Mesothelial cell of epicardium (in vitro differentiated cells): ENCODE data around the gene ZNF467. TPM values are rescaled to one million over a fixed set of nuclear protein-coding genes. Genes with fewer than 3 reads are reported as not detected.

Experiments used
- DNase-seq, 2 experiments: peaks; one replicate each; pipeline ENCODE4 v3.0.0; 2021; ENCODE audit warnings: low spot score in 2 of 2; ENCODE audit not compliant: unreplicated experiment in 2 of 2
- H3K27ac Mint-ChIP-seq: 2 replicates; pipeline ENCODE4 v1.8.0; 2021; ENCODE audit warnings: mixed read lengths
- H3K27me3 Mint-ChIP-seq: 2 replicates; pipeline ENCODE4 v1.8.0; 2021; ENCODE audit warnings: low read depth, mixed read lengths
- H3K36me3 Mint-ChIP-seq: 2 replicates; pipeline ENCODE4 v1.8.0; 2021; ENCODE audit warnings: mixed read lengths
- H3K4me1 Mint-ChIP-seq: 2 replicates; pipeline ENCODE4 v1.8.0; 2021; ENCODE audit warnings: mixed read lengths
- H3K4me3 Mint-ChIP-seq: 2 replicates; pipeline ENCODE4 v1.8.0; 2021; ENCODE audit warnings: mild to moderate bottlenecking, moderate library complexity, mixed read lengths
- H3K9me3 Mint-ChIP-seq: 2 replicates; pipeline ENCODE4 v1.8.0; 2021; ENCODE audit warnings: mixed read lengths
- CTCF ChIP-seq: fragments of 200-600 bp; sonication (generic); IDR thresholded peaks from one replicate; pipeline ENCODE4 v1.5.0; 2021; ENCODE audit warnings: antibody characterized with exemption; ENCODE audit not compliant: unreplicated experiment
- total RNA-seq: library from RNA; stranded (reverse); gene quantifications from 3 replicates; pipeline ENCODE4 v1.2.1, GENCODE V29; 2021

ZNF467 gene
- total RNA-seq, 1 donor from 2014 or later = 38.9 TPM

DNA sequence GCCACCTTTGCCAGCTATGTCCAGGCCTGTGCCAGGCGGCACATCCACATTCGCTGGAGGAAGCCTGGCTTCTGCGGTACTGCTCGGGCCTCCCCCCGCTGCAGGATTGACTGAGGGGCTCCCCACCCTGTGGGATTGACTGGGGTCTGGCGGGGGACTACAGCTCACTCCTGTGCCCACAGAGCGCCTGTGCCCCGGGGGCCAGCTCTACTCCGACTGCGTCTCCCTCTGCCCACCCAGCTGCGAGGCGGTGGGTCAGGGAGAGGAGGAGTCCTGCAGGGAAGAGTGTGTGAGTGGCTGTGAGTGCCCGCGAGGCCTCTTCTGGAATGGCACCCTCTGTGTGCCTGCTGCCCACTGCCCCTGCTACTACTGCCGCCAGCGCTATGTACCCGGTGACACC is 6.7 kb upstream of the ZNF467 start:
- Mint-ChIP-seq H3K27me3 (no peaks in the 10 kb centered on the region), H3K36me3 (no peaks in the 10 kb centered on the region), H3K9me3 (no peaks in the 10 kb centered on the region), H3K4me3 (no peak overlapping the region), H3K4me1 (peaks cover 44% of the 10 kb centered on the region), H3K27ac (no peak overlapping the region)
- DNase-seq = no peak
- TF ChIP-seq CTCF = no peak

DNA sequence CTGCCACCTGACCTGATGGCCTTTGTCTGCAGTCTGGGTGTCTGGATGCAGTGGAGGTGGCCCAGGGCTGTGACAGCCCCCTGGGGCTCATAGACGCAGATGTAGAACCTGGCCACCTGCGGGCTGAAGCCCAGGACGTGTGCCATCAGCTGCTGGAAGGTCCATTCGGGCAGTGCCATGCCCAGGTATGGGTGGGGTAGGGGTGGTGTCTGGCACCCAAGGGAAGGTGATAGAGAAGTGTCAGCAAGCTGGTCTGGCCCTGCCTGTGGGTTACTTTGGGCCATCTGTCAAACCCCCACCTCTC is 6.1 kb upstream of the ZNF467 start:
- Mint-ChIP-seq H3K4me3 (no peak overlapping the region), H3K9me3 (no peaks in the 10 kb centered on the region), H3K36me3 (no peaks in the 10 kb centered on the region), H3K4me1 (peaks cover 48% of the 10 kb centered on the region), H3K27me3 (no peaks in the 10 kb centered on the region), H3K27ac (no peak overlapping the region)
- DNase-seq = no peak
- TF ChIP-seq CTCF = no peak

DNA sequence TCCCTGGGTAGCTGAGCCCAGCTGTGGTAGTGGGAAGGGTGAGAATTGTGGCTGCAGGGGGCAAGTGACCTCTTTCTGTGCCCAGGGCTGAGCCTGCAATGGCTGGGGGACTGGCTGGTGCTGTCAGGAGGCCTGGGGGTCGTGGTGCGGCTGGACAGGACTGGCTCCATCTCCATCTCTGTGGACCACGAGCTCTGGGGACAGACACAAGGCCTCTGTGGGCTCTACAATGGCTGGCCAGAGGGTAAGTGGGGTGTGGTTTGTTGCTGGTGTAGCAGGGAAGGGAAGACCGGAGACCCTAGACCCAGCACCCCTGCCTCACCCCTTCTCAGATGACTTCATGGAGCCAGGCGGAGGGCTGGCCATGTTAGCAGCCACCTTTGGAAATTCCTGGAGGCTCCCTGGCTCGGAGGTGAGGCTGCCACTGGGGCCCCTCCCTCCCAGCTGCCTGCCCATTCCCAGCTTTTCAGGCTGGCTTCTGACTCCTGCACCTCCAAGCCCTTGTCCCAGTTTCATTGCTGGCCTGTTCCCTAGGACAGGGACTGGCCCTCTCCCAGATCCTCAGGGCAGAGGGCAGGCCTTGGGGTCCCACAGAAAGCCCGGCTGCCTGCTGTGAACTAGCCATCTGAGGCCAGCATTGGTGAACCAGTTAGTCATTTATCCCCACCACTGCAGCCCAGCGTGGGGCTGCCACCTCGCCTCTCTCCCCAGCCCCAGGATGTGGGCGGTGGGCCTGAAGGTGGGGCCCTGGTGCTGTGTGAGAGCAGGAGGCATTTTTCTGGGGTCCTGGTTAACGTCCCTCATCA is 5.5 kb upstream of the ZNF467 start:
- Mint-ChIP-seq H3K27me3 (no peaks in the 10 kb centered on the region), H3K36me3 (no peaks in the 10 kb centered on the region), H3K27ac (no peak overlapping the region), H3K9me3 (no peaks in the 10 kb centered on the region), H3K4me3 (no peak overlapping the region), H3K4me1 (peaks cover 51% of the 10 kb centered on the region)
- TF ChIP-seq CTCF = no peak
- DNase-seq = no peak

DNA sequence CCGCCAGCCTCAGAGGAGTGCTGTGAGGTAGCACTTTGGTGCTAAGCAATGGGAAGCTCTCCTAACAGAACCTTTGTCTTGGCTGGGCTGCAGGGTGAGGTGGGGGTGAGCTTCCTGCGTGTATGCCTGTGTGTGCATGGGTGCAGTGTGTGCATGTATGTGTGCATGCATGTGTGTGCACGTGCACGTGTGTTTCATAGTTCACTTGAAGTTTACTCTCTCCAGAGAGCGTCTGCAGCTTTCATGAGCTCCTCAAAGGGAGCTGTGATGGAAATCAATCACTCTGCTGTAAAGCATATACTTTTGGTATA is 4.9 kb upstream of the ZNF467 start:
- Mint-ChIP-seq H3K27me3 (no peaks in the 10 kb centered on the region), H3K9me3 (no peaks in the 10 kb centered on the region), H3K27ac (no peak overlapping the region), H3K4me1 (peaks cover 45% of the 10 kb centered on the region), H3K36me3 (no peaks in the 10 kb centered on the region), H3K4me3 (no peak overlapping the region)
- no peak for DNase-seq
- TF ChIP-seq CTCF = no peak

DNA sequence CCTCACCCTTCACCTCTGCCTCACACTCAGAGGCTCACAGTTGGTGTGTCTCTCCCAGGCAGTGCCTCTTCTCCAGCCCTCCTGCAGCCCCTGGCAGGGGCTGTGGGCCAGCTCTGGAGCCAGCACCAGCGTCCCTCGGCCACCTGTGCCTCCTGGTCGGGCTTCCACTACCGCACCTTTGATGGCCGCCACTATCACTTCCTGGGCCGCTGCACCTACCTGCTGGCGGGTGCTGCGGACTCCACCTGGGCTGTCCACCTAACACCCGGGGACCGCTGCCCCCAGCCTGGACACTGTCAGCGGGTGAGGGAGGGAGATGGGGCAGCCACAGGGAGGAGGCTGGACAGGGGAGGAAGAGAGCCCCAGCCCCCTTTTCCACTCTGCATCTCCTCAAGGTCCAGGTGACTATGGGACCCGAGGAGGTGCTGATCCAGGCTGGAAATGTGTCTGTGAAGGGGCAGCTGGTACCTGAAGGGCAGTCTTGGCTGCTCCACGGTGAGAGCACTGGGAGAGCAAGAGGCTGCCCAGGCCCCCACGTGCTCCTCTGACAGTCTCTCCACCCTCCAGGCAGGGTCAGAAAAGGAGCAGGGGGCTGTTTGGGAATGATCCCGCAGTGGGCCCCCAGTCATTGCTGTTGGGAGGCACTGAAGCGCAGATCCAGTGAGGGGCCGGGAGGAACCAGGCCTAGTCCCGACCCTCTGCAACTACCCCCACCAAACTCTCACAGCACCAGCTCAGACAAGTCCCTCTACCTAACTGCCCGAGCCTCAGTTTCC is 4.4 kb upstream of the ZNF467 start:
- no peak for DNase-seq
- H3K4me1 Mint-ChIP-seq = peaks cover 39% of the 10 kb centered on the region
- no peaks in the 10 kb centered on the region for H3K27me3 Mint-ChIP-seq
- no peaks in the 10 kb centered on the region for H3K36me3 Mint-ChIP-seq
- H3K9me3 Mint-ChIP-seq = no peaks in the 10 kb centered on the region
- TF ChIP-seq CTCF = no peak
- no peak overlapping the region for H3K27ac Mint-ChIP-seq
- H3K4me3 Mint-ChIP-seq = no peak overlapping the region
